NCI-H748 (cell line): ENCODE data around the gene TSPAN18.

Experiments
- DNase-seq: peaks from one replicate; lab custom pipeline; 2025; ENCODE audit not compliant: unreplicated experiment; lab: John Stamatoyannopoulos, UW

The TSPAN18 gene

GRCh38 chr11:44793350-44794090 lies 66.8 kb downstream of the TSPAN18 start:
- DNase-seq: no peak

GRCh38 chr11:44795803-44796535 lies 69.2 kb downstream of the TSPAN18 start:
- no peak for DNase-seq

GRCh38 chr11:44797051-44797450 lies 70.3 kb downstream of the TSPAN18 start:
- DNase-seq: no peak

DNA sequence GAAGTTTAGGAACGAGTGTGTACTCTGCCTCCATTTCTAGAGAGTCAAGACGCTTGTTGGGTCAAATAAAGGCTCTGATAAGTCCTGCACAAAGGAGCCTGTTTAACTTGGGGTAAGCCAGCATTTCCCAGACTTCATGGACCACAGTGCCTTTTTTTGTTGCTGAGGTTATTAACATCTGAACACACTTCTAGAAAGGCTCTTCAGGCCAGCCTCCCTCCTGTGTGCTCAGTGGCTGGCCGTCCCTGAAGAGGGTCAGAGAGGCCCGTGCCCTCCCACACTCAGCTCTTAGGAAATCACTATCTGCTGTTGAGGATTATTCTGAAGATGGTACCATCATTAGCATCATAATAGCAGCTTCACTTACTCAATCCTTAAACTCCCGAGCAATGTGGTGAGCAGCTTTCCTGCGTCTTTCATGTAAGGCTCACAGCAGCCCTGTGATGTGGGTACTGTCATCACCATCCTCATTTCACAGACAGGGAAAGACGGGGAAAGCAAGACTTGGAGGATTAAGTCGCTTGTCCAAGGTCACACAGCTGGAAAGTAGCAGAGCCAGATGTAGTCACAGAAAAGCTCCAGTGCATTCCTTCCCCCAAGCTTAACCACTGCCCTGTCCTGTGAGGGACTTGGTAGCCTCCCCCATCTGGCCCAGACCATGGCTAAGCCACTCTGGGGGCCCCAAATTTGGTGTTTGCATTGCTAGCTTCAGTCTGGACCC lies 71.3 kb downstream of the TSPAN18 start:
- no peak for DNase-seq

- no peak for DNase-seq
Observed at GRCh38 chr11:44798607-44798972, 71.8 kb downstream of the TSPAN18 start.

GRCh38 chr11:44799012-44799411 lies 72.2 kb downstream of the TSPAN18 start:
- DNase-seq: no peak

DNA sequence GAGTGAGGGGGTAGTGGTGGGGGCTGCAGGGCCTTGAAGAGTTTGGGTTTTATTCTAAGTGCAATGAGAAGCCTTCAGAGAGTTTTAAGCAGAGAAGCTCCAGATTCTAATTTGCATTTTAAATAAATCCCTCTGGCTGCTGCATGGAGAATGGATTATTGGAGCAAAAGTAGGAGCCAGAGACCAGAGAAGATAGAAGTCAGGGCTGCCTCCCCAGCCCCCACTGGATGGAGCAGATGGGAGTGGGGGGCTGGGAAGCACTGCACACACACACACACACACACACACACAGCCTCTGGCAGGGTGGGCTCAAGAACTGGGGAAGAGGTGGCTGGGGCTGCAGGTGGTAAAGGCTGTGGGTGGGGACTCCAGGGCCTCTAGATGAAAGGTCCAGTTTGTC lies 75.6 kb downstream of the TSPAN18 start:
- no peak for DNase-seq

- DNase-seq: no peak
Observed at GRCh38 chr11:44803009-44803408, 76.2 kb downstream of the TSPAN18 start.

GRCh38 chr11:44804449-44805437 lies 78.0 kb downstream of the TSPAN18 start:
- no peak for DNase-seq

DNA sequence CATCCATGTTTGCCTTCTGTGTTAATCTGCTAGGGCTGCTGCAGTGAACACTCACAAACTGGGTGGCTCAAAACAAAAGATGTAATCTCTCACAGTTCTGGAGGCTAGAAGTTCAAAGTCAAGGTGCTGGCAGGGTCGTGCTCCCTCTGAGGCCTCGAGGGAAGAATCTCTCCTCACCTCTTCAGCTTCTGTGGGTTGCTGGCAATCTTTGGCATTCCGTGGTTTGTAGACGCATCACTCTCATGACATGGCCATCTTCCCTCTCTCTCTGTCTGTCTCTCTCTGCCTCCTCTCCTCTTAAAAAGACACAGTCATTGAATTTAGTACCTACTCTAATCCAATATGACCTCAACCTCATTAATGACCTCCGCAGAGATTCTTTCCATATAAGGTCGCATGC lies 78.8 kb downstream of the TSPAN18 start:
- DNase-seq: no peak

DNA sequence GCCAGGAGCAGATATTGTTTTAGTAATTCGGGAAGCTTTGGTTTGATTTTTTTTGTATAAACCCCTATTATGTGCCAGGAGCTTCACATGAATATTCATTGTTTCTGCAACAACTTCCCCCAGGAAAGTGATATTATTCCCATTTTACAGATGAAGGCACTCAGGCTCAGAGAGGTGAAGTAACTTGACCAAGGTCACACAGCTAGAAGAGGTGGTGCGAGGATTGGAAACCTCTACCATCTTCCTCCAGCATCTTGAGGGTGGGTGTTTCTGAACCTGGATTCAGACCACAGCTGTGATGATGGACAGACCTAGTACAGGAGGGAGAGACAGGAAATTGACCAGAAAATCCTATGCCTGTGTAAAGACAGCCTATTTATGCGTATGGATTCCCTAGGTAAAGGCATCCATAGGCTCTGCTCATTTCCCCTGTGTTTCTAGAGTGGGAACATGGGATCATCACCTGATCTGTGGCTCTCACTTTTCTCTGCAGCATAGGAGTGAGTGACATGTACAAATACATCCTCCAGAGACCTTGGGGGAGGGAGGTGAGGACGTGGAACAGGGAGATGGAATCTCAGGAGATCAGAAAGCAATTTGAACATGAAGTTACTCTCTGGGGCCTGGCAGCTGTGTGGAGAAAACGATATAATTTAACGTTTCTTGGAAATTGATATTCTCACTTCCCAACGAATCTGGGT lies 81.4 kb downstream of the TSPAN18 start:
- no peak for DNase-seq

DNA sequence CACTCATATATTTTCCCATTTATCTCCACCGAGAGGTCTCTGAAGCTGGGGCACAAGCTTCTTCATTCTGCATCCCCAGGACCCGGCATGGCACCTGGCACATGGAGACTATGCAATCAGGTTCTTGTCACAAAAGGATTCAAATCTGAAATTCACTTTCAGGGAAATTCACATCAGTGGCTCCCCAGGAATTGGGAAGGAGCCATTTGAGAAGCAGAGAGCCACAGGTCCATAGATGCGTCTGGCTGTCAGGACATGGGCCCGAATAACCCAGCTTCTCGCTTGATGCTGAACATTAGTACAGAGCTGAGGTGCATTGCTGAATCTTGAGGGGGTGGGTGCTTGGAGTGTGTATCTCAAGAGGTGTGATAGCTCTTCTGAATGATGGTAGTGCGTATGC lies 82.5 kb downstream of the TSPAN18 start:
- no peak for DNase-seq

DNA sequence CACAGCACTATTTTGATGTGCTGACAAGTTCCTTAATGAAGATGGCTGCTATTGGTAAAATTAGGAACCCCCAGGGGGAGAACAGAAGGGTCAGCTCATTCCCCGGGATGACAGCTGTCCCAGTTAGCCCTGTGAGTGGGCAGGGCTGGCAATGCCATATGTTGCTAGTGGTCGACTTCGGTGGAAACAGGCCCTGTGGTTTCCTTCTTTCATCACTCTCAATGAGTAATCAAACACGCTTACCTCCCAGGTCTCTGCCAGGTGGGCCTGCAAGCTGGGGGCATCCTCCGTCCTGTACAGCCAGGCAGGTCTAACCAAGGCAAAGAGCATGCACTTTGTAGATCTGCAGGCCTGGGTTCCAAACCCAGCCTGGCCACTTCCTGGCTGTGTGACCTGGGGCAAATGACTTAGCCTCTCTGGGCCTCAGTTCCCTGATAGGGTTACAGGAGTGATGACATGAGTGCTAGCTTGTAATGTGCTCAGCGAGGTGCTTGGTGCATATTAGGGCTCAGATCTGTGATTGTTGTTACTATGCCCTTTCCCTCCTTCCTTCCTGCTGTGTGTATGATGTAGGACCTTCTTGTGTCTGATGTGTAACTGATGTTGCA lies 85.2 kb downstream of the TSPAN18 start:
- peak; percentile 62 for DNase-seq

DNA sequence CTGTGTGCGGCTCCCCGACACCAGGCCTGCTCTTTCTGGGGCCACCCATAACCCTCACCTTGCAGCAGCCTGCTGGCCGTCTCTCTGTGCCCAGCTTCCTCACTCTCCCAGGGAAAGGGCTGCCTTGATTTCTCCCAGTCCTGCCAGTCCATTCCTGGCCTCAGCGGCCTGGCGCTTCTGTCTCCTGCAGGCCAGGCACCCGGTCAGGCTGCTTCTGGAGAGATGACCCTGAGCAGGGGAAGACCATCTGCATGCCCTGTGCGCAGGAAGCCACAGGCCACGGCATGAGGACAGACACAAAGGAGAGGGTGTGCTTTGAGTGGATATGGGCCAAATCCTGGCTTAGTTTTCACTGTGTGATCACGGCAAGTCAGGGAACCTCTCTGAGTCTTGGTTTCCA lies 86.2 kb downstream of the TSPAN18 start:
- DNase-seq: no peak

GRCh38 chr11:44813401-44813800 lies 86.6 kb downstream of the TSPAN18 start:
- DNase-seq: no peak

DNA sequence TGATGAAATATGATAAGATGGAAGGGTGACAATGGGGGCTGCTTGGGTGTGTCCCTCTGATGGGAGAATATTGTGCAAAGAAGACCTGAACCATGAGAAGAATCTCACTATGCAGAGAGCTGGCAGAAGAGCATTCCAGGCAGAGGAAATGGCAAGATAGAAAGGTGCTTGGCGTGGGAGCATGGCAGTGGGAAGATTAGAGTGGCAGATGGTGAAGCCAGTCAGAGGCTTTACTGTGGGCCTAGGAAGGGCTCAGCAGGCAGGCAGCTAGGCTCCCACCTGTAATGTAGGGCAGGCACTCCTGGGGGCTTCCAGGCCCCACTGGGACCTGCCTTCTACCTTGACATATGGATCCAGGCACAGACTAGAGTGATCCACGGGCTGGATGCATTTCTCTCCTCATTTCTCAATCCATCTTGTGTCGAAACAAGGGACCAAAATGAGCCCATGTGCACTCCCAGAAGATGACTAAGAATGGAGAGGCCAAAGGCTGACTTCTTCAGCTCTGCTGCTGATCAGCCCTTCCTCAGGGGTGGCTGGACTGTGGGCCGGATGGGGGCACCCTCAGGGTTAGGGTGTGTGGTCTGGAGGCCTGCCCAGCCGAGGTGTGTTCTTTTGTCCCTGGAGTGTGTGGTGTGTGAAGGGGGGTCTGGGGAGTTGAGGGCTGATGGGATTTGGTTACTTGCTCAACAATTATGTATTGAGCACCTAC lies 88.3 kb downstream of the TSPAN18 start:
- no peak for DNase-seq

- no peak for DNase-seq
Observed at GRCh38 chr11:44815917-44816456, 89.2 kb downstream of the TSPAN18 start.

- DNase-seq: no peak
Observed at GRCh38 chr11:44816761-44817160, 90.0 kb downstream of the TSPAN18 start.
